PC-9 (cell line): Measurements from ENCODE around the gene KLHL4. TPM values are rescaled to one million over a fixed set of nuclear protein-coding genes. Genes with fewer than 3 reads are reported as not detected.

Source experiments
- BruUV-seq: library from RNA; stranded (reverse); fragments of 400-500 nt; replicated peaks from 2 replicates; lab custom pipeline; 2021; lab: Mats Ljungman, UMichigan
- CTCF ChIA-PET: fragments of 300-600 bp; sonication (Branson Sonifier 250); formaldehyde crosslinking; loops from one replicate; lab custom pipeline; 2022; ENCODE audit warnings: antibody characterized with exemption; lab: Charles Lee
- POLR2A ChIA-PET: fragments of 300-600 bp; sonication (Branson Sonifier 250); formaldehyde crosslinking; loops from one replicate; lab custom pipeline; 2022; ENCODE audit warnings: antibody characterized with exemption; ENCODE audit not compliant: unreplicated experiment; lab: Charles Lee
- DNase-seq, 2 experiments: peaks; one replicate each; pipeline versions ENCODE4 v3.0.0 to v3.0.0-alpha.2; 2015 to 2022; ENCODE audit warnings: mixed read lengths in 1 of 2
- H2AFZ ChIP-seq: fragments of 200-600 bp; sonication (generic); 2 replicates; pipeline ENCODE4 v1.8.1; 2017; ENCODE audit warnings: antibody characterized with exemption
- H3F3A ChIP-seq: fragments of 200-600 bp; sonication (generic); 2 replicates; pipeline ENCODE4 v1.8.1; 2017; ENCODE audit warnings: antibody characterized with exemption, mild to moderate bottlenecking, low read depth; ENCODE audit not compliant: insufficient read depth
- H3K27ac ChIP-seq: fragments of 200-600 bp; sonication (generic); 2 replicates; pipeline ENCODE4 v1.6.1; 2016; ENCODE audit warnings: mixed run types
- H3K27me3 ChIP-seq: fragments of 200-600 bp; sonication (generic); 2 replicates; pipeline ENCODE4 v1.6.1; 2016; ENCODE audit warnings: low read depth, mixed run types; ENCODE audit not compliant: insufficient read depth
- H3K36me3 ChIP-seq: fragments of 200-600 bp; sonication (generic); 2 replicates; pipeline ENCODE4 v1.6.1; 2016; ENCODE audit warnings: low read depth, mixed run types
- H3K4me1 ChIP-seq: fragments of 200-600 bp; sonication (generic); replicated peaks from 2 replicates; pipeline ENCODE4 v1.6.1; 2016; ENCODE audit warnings: mixed run types; ENCODE audit not compliant: insufficient read depth
- H3K4me2 ChIP-seq: fragments of 200-600 bp; sonication (generic); 2 replicates; pipeline ENCODE4 v1.6.1; 2017; ENCODE audit warnings: mixed run types
- H3K4me3 ChIP-seq: fragments of 200-600 bp; sonication (generic); 2 replicates; pipeline ENCODE4 v1.6.1; 2016; ENCODE audit warnings: mixed run types
- H3K79me2 ChIP-seq: fragments of 200-600 bp; sonication (generic); 2 replicates; pipeline ENCODE4 v1.6.1; 2017; ENCODE audit warnings: low read depth, mixed run types
- H3K9me2 ChIP-seq: fragments of 200-600 bp; sonication (generic); 2 replicates; pipeline ENCODE4 v1.8.1; 2017; ENCODE audit warnings: mild to moderate bottlenecking; ENCODE audit not compliant: insufficient read depth
- H3K9me3 ChIP-seq: fragments of 200-600 bp; sonication (generic); 2 replicates; pipeline ENCODE4 v1.8.1; 2016; ENCODE audit warnings: low read depth; ENCODE audit not compliant: insufficient read depth
- H4K20me1 ChIP-seq: fragments of 200-600 bp; sonication (generic); 2 replicates; pipeline ENCODE4 v1.8.1; 2017; ENCODE audit not compliant: insufficient read depth
- EZH2 ChIP-seq: fragments of 200-600 bp; sonication (generic); IDR thresholded peaks from 2 replicates; pipeline ENCODE4 v1.8.0; 2017; ENCODE audit warnings: antibody characterized with exemption, low read depth
- intact Hi-C: fragments of 100-400 bp; cut with micrococcal nuclease; formaldehyde crosslinking; loops from one replicate; pipeline ENCODE4 v1.10.0; 2022; ENCODE audit not compliant: unreplicated experiment
- total RNA-seq: library from RNA; stranded (reverse); gene quantifications from 2 replicates; pipeline ENCODE4 v1.2.3, GENCODE V29; 2021
- TF ChIP-seq, protein P1 (sequence below): fragments of 200-600 bp; sonication (generic); conservative IDR thresholded peaks from 2 replicates; pipeline ENCODE4 v1.6.1; 2017; ENCODE audit warnings: mixed run types, antibody characterized with exemption, mild to moderate bottlenecking, moderate library complexity

KLHL4 gene
- total RNA-seq, 1 experiment from 2014 or later: 0.65 TPM

DNA sequence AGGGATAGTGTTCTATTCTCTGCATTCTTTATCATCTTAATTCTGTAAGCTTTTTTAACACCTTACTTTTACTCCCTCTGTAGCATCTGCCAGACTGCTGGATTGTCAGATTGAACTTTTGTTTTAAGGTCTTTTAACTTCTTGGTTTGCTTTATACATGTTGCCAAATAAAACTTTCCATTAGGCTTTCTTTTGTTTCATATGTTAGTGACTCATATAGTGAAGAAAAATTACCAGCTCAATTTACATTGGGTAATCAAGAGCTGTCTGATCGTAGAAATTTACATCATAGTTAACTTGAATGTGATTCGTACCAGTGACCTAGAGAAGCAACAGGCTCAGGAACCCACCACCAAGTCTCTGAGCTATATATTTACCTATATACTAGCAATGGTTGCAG, 28.5 kb upstream of the KLHL4 start:
- TF ChIP-seq EZH2: no peak
- TF ChIP-seq, protein P1, sequence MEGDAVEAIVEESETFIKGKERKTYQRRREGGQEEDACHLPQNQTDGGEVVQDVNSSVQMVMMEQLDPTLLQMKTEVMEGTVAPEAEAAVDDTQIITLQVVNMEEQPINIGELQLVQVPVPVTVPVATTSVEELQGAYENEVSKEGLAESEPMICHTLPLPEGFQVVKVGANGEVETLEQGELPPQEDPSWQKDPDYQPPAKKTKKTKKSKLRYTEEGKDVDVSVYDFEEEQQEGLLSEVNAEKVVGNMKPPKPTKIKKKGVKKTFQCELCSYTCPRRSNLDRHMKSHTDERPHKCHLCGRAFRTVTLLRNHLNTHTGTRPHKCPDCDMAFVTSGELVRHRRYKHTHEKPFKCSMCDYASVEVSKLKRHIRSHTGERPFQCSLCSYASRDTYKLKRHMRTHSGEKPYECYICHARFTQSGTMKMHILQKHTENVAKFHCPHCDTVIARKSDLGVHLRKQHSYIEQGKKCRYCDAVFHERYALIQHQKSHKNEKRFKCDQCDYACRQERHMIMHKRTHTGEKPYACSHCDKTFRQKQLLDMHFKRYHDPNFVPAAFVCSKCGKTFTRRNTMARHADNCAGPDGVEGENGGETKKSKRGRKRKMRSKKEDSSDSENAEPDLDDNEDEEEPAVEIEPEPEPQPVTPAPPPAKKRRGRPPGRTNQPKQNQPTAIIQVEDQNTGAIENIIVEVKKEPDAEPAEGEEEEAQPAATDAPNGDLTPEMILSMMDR: no peak
- no peak for DNase-seq
- Histone ChIP-seq H3K4me1 (no peaks in the 10 kb centered on the region), H3K9me2 (no peaks in the 10 kb centered on the region), H3K9me3 (no peaks in the 10 kb centered on the region), H3K36me3 (no peaks in the 10 kb centered on the region), H2AFZ (no peak overlapping the region), H3F3A (no peaks in the 10 kb centered on the region), H4K20me1 (no peaks in the 10 kb centered on the region), H3K79me2 (no peaks in the 10 kb centered on the region), H3K4me3 (no peak overlapping the region), H3K4me2 (no peak overlapping the region), H3K27me3 (no peaks in the 10 kb centered on the region), H3K27ac (no peak overlapping the region)
- ChIA-PET POLR2A (no interaction called here), CTCF (interaction anchor here (0.9 kb wide), 1 partner anchor 96 kb away, joined by 6 read pairs; no protein-coding TSS in a partner anchor)
- intact Hi-C loops: no loop called here
- no TSS peak for BruUV-seq

DNA sequence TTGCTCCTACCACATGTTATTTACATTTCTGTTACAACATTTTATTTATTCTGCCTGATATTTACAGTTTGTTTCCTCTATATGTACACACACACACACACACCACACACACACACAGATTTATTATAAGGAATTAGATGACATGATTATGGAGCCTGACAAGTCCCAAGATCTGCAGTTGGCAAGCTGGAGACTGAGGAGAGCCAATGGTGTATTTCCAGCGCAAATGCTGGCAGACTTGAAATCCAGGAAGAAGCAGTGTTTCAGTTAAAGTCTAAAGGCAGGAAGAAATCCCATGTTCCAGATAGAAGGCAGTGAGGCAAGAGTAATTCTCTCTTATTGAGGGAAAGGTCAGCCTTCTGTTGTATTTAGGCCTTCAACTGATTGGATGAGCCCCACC, 1.8 kb upstream of the KLHL4 start:
- Histone ChIP-seq H3F3A (no peaks in the 10 kb centered on the region), H4K20me1 (no peaks in the 10 kb centered on the region), H3K9me2 (no peaks in the 10 kb centered on the region), H3K4me3 (no peak overlapping the region), H3K79me2 (no peaks in the 10 kb centered on the region), H3K36me3 (no peaks in the 10 kb centered on the region), H3K4me2 (no peak overlapping the region), H3K27me3 (no peaks in the 10 kb centered on the region), H2AFZ (no peak overlapping the region), H3K27ac (no peak overlapping the region), H3K4me1 (peaks cover 4% of the 10 kb centered on the region; the same call in 1 of the 2 replicates), H3K9me3 (no peaks in the 10 kb centered on the region)
- BruUV-seq: no TSS peak
- ChIA-PET CTCF (no interaction called here), POLR2A (no interaction called here)
- DNase-seq: no peak
- TF ChIP-seq EZH2: no peak
- TF ChIP-seq, protein P1: no peak
- intact Hi-C loops: loop anchor here (10.0 kb wide), 1 partner anchor 49 kb away; no protein-coding TSS in a partner anchor

DNA sequence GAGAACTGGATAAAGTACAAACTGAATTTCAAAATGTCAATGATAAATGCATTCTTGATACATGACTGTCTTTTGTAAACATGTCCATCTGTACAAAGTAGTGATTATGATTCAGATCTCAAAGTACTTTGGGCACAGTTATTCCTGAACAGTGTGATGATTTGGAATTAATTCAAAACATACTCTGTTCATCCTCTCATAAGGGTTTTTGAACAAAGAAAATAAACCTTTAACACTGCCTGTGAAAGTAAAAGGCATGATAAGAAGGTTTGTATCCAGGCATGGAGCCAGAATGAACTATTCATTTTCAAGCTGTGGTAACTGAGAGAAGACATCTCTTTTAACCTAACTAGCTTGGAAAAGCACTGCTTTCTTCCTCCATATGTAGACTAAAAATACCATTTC, 883 bp upstream of the KLHL4 start:
- Histone ChIP-seq H3K4me2 (0 out of 2 replicates have a peak overlapping the region, but pooled peaks have one; percentile 57), H3K9me3 (no peaks in the 10 kb centered on the region), H4K20me1 (no peaks in the 10 kb centered on the region), H3F3A (no peaks in the 10 kb centered on the region), H3K4me3 (no peak overlapping the region), H3K4me1 (peaks cover 4% of the 10 kb centered on the region; the same call in 1 of the 2 replicates), H3K9me2 (no peaks in the 10 kb centered on the region), H3K27me3 (no peaks in the 10 kb centered on the region), H3K27ac (no peak overlapping the region), H3K79me2 (no peaks in the 10 kb centered on the region), H3K36me3 (no peaks in the 10 kb centered on the region), H2AFZ (no peak overlapping the region)
- ChIA-PET CTCF (no interaction called here), POLR2A (no interaction called here)
- intact Hi-C loops: loop anchor here (1.0 to 10.0 kb wide), 2 partner anchors 9 to 48 kb away; no protein-coding TSS in a partner anchor
- BruUV-seq: no TSS peak
- DNase-seq: no peak
- no peak for TF ChIP-seq EZH2
- TF ChIP-seq, protein P1: no peak
